Kasumi-1 (cell line): ENCODE data around the gene SCRG1.

Experiments used
- DNase-seq, 2 experiments: peaks; one replicate each; lab custom pipeline; 2025; lab: John Stamatoyannopoulos, UW

The SCRG1 gene

GRCh38 chr4:173398779-173399415, at the start of gene SCRG1:
Gene SCRG1, minus strand, starts transcription at chr4:173399116. Its CDS starts 7,702 bp downstream, at chr4:173391414.
- no peak for DNase-seq

GRCh38 chr4:173448103-173448502, 49.2 kb upstream of the SCRG1 start:
- DNase-seq, result no peak

- DNase-seq, result no peak
Measured at GRCh38 chr4:173446416-173446815, 47.5 kb upstream of the SCRG1 start.

GRCh38 chr4:173443121-173443520, 44.2 kb upstream of the SCRG1 start:
- DNase-seq, result no peak

DNA sequence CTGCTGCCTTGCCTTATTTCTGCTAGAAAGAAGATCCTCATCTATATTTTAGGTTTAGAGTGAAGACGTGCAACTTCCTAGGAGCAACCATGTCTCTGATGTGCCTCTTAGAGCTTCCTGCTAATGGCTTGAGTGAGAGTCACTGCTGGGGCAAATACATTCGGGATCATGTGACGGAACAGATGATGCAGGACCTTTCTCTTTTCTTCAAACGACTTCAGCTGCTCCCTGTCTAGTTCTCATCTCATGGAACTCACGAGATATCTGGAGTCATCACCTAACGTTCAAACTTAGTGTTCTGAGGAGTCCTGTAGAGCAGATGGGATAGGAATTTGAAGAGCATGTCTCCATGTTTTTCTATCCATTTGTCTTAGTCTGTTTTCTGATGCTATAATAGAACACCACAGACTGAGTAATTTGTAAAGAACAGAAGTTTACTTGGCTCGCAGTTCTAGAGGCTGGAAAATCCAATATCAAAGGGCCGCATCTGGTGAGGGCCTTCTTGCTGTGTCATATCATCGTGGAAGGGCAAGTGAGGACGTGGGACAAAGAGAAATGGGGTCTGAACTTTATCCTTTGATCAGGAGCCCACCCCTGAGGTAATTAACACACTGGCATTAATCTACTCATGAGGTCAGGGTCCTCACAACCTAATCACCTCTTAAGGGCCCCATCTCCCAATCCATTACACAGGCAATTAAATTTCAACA, 43.5 kb upstream of the SCRG1 start:
- no peak for DNase-seq

- no peak for DNase-seq
Measured at GRCh38 chr4:173440888-173441287, 42.0 kb upstream of the SCRG1 start.

DNA sequence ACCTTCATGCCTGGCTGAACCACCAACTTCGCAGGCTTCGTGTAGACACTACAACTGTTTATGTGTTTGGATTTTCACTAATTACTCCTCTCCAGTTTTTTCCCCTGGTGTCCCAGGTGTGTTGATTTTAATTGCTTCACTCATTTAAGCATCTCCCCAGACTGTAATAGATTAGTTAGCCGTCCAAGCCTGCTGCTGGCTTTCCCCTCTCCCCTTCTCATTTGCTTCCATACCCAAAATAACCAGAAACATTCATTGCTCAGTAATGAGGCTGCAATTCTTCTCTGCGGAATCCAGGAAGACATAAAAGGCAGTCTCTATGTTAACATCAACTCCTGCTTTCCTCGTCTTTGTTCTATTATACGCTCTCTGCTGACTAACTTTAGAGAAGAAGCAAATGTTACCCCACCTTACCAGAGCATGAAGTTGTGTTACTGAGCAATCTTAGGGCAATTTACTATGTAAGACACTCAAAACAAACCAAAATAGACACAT, 37.9 kb upstream of the SCRG1 start:
- no peak for DNase-seq

DNA sequence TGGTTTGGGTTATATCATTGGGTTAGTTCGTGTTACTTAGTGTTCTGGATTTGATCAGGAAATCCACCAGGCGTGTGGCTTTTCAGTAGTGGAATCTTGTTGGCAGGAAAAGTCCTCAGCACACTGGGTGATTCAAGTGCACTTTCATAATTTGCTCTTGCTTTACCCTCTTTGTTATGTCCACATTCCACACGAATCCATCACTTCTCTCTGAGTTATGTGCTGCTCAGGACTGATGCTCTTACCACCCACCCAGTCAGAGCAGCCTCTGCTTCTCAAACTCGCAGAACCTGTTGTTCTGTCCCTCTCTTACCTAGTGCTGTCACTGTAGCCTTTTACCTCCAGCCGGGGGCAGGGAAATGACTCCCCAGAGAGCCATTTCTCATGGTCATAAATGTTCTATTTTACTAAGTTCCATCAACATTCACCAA, 37.2 kb upstream of the SCRG1 start:
- no peak for DNase-seq

DNA sequence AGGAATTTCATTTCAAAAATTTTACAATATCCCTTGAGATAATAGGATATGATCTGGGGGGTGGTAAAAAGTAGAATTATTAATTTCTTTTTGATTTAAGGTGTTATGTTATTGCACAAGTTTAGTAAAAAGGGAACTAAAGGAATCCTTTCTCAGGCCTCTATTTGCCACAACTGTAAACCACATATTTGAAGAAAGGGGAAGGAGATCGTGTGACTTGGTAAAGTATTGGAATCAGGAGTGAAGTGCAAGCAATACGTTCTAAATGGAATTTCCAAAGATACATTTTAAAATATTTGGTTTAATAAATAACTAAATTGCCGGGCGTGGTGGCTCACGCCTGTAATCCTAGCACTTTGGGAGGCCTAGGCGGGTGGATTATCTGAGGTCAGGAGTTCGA, 35.3 kb upstream of the SCRG1 start:
- DNase-seq, result peak; percentile 95 to 96

DNA sequence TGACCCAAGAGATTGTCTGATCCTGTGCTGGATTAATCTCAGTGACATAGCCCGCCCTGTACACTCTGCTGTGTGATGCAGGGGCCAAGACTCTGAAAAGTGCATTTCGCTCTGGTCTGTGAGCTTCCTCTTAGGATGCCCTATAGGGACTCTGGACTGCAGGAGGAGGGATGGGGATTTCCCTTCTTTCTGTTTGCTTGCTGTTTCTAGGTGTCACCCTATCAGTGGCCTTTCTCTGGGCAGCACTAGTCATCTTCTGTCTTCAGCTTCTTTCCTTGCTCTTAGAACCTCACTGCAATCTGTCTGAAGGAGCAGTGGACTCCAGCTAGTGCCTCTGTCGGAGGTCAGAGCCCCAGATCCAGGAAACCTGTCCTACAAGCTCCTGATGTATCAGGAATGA, 34.5 kb upstream of the SCRG1 start:
- DNase-seq, result no peak

DNA sequence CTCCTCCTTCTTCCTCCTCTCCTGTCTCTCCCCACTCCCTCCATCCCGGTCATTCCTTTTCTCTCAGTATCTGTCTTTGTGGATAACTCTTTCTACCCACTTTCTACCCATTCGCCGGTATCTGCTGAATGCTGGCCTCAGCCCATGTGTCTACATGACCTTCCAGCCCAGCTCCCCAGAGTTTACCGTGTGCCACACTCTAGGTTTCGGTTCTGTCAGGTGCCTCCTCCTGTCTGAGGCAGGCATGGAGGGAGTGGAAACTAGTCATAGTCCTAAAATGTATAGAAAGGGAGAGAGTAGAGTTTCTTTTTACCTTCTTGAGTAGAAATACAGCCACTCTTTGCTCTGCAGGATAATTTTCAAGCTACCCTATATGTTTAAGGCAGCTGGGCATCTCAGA, 33.5 kb upstream of the SCRG1 start:
- DNase-seq, result no peak

DNA sequence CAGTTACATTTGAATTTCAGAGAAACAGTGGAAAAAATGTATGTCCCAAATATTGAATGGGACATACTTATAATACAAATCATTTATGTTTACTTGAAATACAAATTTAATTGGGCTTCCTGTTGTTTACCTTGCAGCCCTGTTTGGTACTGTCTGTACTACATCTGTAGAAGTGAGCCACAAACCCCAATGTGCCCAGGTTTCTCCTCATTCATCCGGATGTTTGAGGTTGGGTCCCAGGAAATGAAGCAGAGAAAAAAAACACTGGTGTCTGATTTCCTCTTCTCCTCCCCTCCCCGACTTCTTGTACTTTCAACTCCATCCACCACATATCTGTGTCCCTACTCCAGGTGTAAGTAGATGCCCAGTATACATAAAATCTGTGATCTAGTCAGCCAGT, 27.1 kb upstream of the SCRG1 start:
- peak; percentile 21 to 29 for DNase-seq

- no peak for DNase-seq
Measured at GRCh38 chr4:173424899-173425805, 26.2 kb upstream of the SCRG1 start.

DNA sequence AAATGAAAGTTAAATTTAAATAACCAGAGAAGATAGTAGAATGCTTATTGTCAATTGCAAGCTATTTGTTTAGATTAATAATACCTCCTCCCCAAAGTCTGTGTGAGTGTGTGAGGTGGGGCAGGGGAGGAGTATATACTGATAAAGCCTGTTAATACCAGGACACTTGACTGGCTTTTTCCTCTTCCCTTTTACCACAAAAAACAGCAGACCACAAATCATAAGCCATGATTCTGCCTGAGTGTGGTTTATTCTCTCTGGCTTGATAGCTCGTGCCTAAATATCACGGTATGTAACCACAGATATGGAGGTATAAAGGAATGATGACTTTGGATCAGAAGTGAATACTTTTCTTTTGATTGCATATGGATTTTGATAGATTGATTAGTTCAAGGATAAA, 21.9 kb upstream of the SCRG1 start:
- DNase-seq, result no peak

- DNase-seq, result peak; percentile 69 to 73
Measured at GRCh38 chr4:173420324-173420752, 21.4 kb upstream of the SCRG1 start.

- DNase-seq, result peak; percentile 77 to 82
Measured at GRCh38 chr4:173418639-173419038, 19.7 kb upstream of the SCRG1 start.

DNA sequence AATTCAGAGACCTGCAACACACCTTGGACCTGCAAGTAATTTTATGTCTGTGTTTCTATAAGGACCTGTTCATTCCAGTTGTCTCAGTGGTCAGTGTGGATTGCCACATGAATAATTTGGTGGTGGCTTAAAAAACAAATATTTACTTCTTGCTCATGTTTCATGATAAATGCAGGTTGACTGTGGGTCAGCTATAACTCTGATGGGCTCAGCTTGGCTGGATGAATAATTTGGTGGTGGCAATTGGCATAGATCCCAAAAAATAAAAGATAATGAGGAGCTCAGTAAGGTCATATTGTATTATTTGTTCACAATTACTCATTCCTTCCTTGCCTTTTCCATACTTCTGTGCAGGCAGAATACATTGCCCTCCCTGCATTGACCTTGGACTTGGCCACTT, 18.9 kb upstream of the SCRG1 start:
- DNase-seq, result no peak

DNA sequence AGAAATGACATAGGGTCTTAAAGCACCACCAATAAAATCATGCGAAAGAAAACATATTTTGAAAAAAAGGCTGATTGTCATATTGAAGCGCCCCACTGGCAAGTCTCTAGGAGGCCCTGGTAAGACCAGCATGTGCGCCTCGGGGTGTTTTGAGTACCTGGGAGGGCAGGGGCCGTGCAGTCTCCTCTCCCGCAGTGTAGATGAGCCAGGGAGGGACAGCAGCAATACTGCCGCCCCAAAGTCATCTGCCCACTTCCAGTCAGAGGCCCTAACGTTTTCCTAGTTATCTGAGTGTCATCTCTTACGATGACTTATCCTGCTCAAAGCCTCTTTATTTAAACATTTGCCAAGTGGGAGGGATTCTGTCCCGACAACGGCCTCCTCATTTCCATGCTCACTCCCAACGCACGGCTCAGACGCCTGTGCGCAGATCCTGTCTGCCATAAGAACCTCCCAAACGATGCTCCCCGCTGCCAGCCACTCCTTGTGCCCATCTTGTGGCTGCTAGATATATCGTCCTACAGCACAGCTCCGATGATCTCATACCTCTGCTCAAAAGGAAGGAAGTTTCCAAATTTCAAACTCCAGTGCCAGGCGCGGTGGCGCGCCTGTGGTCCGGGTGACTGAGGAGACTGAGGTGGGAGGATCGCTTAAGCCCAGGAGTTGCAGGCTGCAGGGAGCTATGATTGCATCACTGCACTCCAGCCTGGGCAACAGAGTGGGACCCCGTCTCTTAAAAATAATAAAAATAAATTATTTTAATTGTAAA, 17.2 kb upstream of the SCRG1 start:
- peak; percentile 98 to 99 for DNase-seq

- peak; percentile 88 to 92 for DNase-seq
Measured at GRCh38 chr4:173415092-173415491, 16.2 kb upstream of the SCRG1 start.

DNA sequence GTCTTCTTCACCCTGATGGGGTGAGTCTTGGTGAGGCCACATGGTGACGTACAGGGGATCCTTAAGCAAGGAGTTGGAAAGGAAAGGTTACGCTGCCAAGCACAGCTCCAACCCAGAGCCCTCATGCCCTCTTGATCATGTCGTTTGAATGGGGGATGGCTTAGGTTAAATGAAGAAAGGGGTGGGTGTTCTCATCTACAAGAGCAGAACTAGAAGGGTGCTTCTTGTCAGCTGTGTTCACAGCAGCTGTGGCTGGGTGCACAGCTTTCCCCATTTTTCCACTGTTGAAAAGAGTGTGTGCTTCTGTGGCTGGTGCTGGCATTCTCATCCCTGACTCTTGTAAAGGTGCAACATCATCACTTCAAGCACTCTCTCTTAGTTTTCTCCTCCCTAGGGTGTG, 15.5 kb upstream of the SCRG1 start:
- DNase-seq, result peak; percentile 15 to 19

- DNase-seq, result peak; percentile 63
Measured at GRCh38 chr4:173413036-173413435, 14.1 kb upstream of the SCRG1 start.
